Measurements from ENCODE around the gene MLLT6. TPM values are rescaled to one million over a fixed set of nuclear protein-coding genes. Genes with fewer than 3 reads are reported as not detected.
A peak's percentile ranks its signal among the peaks of the same experiment; 100 is the strongest.

MLLT6 gene
- total and polyA plus RNA-seq, 2 of the 4 experiments (the other 2 are of a cell fraction): 7.2 to 21.2 TPM

- in situ Hi-C loops (cut with MboI; ENCODE audit: low sequenced_read_pairs) (loop anchor here (5.0 kb wide), 1 partner anchor 53 kb away; no protein-coding TSS in a partner anchor), dilution Hi-C loops (cut with HindIII; ENCODE audit: low sequenced_read_pairs, unreplicated experiment) (no loop called here), intact Hi-C loops (cut with micrococcal nuclease) (no loop called here)
- peak overlapping the region; percentile 95 for H3K4ac ChIP-seq (ENCODE audit: low read depth, low read length)
- H4K8ac ChIP-seq (ENCODE audit: low read depth in 2 of 2, low read length in 2 of 2): peak overlapping the region; percentile 23 to 80
- H3K36me3 ChIP-seq (ENCODE audit: control insufficient read depth, insufficient read depth, low read length): peaks cover 30% of the 10 kb centered on the region
- peaks cover 33% of the 10 kb centered on the region for H4K20me1 ChIP-seq (ENCODE audit: insufficient read depth, low read length)
- DNase-seq (peak; percentile 42), ATAC-seq (ENCODE audit: low read depth) (peak; percentile 13)
- peak overlapping the region; percentile 75 for H4K91ac ChIP-seq (ENCODE audit: insufficient read depth, low read depth, low read length)
- H2AK9ac ChIP-seq (replicated peaks; ENCODE audit: low read depth, low read length, poor library complexity): peak overlapping the region; percentile 99
- H2BK20ac ChIP-seq (ENCODE audit: low read depth, low read length): no peak overlapping the region
- CTCF ChIA-PET: interaction anchor here (0.5 to 1.8 kb wide), 2 partner anchors 53 to 245 kb away, joined by 3 to 4 read pairs; no protein-coding TSS in a partner anchor
- no peaks in the 10 kb centered on the region for H3K9me3 ChIP-seq (ENCODE audit: control insufficient read depth, insufficient read depth, low read length)
- H2BK15ac ChIP-seq (ENCODE audit: low read depth, low read length): 0 out of 3 replicates have a peak overlapping the region, but pooled peaks have one; percentile 3
- H3K4me3 ChIP-seq (ENCODE audit: insufficient read depth, low read depth, low read length): peak overlapping the region; percentile 86
- H3K27me3 ChIP-seq (ENCODE audit: control insufficient read depth, insufficient read depth, low read length): no peaks in the 10 kb centered on the region
- peak overlapping the region; percentile 80 for H3K18ac ChIP-seq (ENCODE audit: low read depth, low read length)
- peak overlapping the region; percentile 98 for H3K23ac ChIP-seq (ENCODE audit: low read depth, low read length)
- H2BK5ac ChIP-seq (ENCODE audit: low read depth, low read length, poor library complexity, severe bottlenecking): peak overlapping the region; percentile 78
- no TSS peak for BruUV-seq (replicated peaks)
- H3K56ac ChIP-seq (ENCODE audit: extremely low read depth, insufficient read depth, low read length): peak overlapping the region; percentile 93
- 0 out of 2 replicates have a peak, but pooled peaks cover 11% of the 10 kb centered on the region for H3K9me1 ChIP-seq (ENCODE audit: insufficient read depth, low read length)
- H3K27ac ChIP-seq (ENCODE audit: insufficient read depth, low read length): peak overlapping the region; percentile 87
- H2AFZ ChIP-seq (replicated peaks; ENCODE audit: low read length, poor library complexity): peak overlapping the region; percentile 94
- H4K5ac ChIP-seq (ENCODE audit: low read depth, low read length): peak overlapping the region; percentile 71
- H2AK5ac ChIP-seq (ENCODE audit: low read depth, low read length): peak overlapping the region; percentile 98
- H3K4me1 ChIP-seq (ENCODE audit: control insufficient read depth, insufficient read depth, low read length): peaks cover 15% of the 10 kb centered on the region
- peak overlapping the region; percentile 98 for H3K14ac ChIP-seq (replicated peaks; ENCODE audit: low read depth, low read length)
- 7% methylated on average over 12 of the region's 27 CpGs; no CpG with 5 or more reads in 1 of the 2 experiments for WGBS, 2 experiments (ENCODE audit: extremely low coverage in 2 of 2, insufficient read length in 1 of 2)
- H3K9ac ChIP-seq (ENCODE audit: low read depth, low read length): peak overlapping the region; percentile 97
- H3K79me1 ChIP-seq (ENCODE audit: low read depth in 1 of 2, low read length in 2 of 2): peaks cover 11 to 61% of the 10 kb centered on the region in 2 experiments; a peak in 3 of 4 replicates
- POLR2A ChIA-PET (ENCODE audit: unreplicated experiment): no interaction called here
- peak overlapping the region; percentile 13; the same call in 1 of the 2 replicates for H2BK120ac ChIP-seq (ENCODE audit: low read depth, low read length)
- H3K4me2 ChIP-seq (ENCODE audit: low read depth, low read length): peak overlapping the region; percentile 97
- TF ChIP-seq NFE2L2 (IDR thresholded peaks at IDR 0.05; ENCODE audit: low read depth, low read length) (no peak), RAD21 (IDR thresholded peaks at IDR 0.05; ENCODE audit: low read length) (no peak), CHD1 (IDR thresholded peaks at IDR 0.05; ENCODE audit: low read depth, low read length) (no peak), CEBPB (IDR thresholded peaks at IDR 0.05; ENCODE audit: low read depth, low read length) (no peak), MAZ (IDR thresholded peaks at IDR 0.05; ENCODE audit: borderline replicate concordance, low read depth, low read length) (no peak), MAFK (IDR thresholded peaks at IDR 0.05; ENCODE audit: low read depth, low read length) (no peak), FOS (IDR thresholded peaks at IDR 0.05; ENCODE audit: low read depth, low read length) (no peak), BHLHE40 (IDR thresholded peaks at IDR 0.05; ENCODE audit: low read depth, low read length) (no peak), POLR2A (IDR thresholded peaks at IDR 0.05; ENCODE audit: low read depth, low read length) (no peak), ELK1 (IDR thresholded peaks at IDR 0.05; ENCODE audit: borderline replicate concordance, low read depth, low read length) (no peak), SMC3 (IDR thresholded peaks at IDR 0.05; ENCODE audit: low read depth, low read length) (no peak), RCOR1 (IDR thresholded peaks at IDR 0.05; ENCODE audit: insufficient replicate concordance, low read length) (no peak), RFX5 (IDR thresholded peaks at IDR 0.05; ENCODE audit: low read depth, low read length) (no peak), MXI1 (IDR thresholded peaks at IDR 0.05; ENCODE audit: borderline replicate concordance, low read depth, low read length) (no peak)
- TF ChIP-seq, protein P1, sequence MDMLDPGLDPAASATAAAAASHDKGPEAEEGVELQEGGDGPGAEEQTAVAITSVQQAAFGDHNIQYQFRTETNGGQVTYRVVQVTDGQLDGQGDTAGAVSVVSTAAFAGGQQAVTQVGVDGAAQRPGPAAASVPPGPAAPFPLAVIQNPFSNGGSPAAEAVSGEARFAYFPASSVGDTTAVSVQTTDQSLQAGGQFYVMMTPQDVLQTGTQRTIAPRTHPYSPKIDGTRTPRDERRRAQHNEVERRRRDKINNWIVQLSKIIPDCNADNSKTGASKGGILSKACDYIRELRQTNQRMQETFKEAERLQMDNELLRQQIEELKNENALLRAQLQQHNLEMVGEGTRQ (IDR thresholded peaks at IDR 0.05; ENCODE audit: low read depth, low read length): no peak
Measured at GRCh38 chr17:38730526-38731379, 25.7 kb downstream of the MLLT6 start.
